Astrocyte (in vitro differentiated cells and primary cell): ENCODE results near the gene EYS.

Experiments used
- CTCF ChIP-seq: IDR thresholded peaks from 2 replicates; pipeline ENCODE4 v1.5.1; 2011; ENCODE audit warnings: low read depth, mild to moderate bottlenecking, inconsistent platforms, low read length, moderate library complexity; ENCODE audit not compliant: insufficient read depth
- EZH2 ChIP-seq: IDR thresholded peaks from 2 replicates; pipeline ENCODE4 v1.6.1; 2012; ENCODE audit warnings: mild to moderate bottlenecking, low read length, inconsistent platforms; ENCODE audit not compliant: insufficient read depth

DNA sequence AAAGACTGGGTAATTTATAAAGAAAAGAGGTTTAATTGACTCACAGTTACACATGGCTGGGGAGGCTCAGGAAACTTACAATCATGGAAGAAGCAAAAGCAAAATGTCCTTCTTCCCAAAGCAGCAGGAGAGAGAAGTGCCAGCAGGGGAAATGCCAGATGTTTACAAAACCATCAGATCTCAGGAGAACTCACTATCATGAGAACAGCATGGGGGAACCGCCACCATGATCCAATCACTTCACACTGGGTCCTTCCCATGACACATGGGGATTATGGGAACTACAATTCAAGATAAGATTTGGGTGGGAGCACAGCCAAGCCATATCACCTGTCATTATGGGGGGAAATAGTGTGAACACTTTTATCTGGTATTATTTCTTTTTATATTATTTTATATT, 557.2 kb downstream of the EYS start:
- TF ChIP-seq CTCF: no peak
- TF ChIP-seq EZH2: no peak
